NCI-H187 treated with DMSO at 0.1 percent for 48 hours (cell line): ENCODE data around the gene UPK1A.

ENCODE experiments used
- DNase-seq: peaks from one replicate; lab custom pipeline; 2025; lab: John Stamatoyannopoulos, UW

Gene UPK1A

GRCh38 chr19:35693422-35693821, 27.1 kb downstream of the UPK1A start:
- no peak for DNase-seq

GRCh38 chr19:35693835-35694599, 27.7 kb downstream of the UPK1A start:
- DNase-seq, result peak; percentile 74

GRCh38 chr19:35695895-35696422, 29.6 kb downstream of the UPK1A start:
- DNase-seq, result no peak

- DNase-seq, result no peak
Measured at GRCh38 chr19:35696835-35697234, 30.5 kb downstream of the UPK1A start.

GRCh38 chr19:35702223-35703012, 36.1 kb downstream of the UPK1A start:
- DNase-seq, result peak; percentile 93

- DNase-seq, result no peak
Measured at GRCh38 chr19:35703343-35703742, 37.0 kb downstream of the UPK1A start.

- no peak for DNase-seq
Measured at GRCh38 chr19:35704218-35704617, 37.9 kb downstream of the UPK1A start, which contains the start of gene ZBTB32. Gene ZBTB32 (plus strand): TSS chr19:35704558. CDS start chr19:35714627, 10,069 bp downstream.

GRCh38 chr19:35708391-35708790, 42.1 kb downstream of the UPK1A start:
- no peak for DNase-seq

- DNase-seq, result no peak
Measured at GRCh38 chr19:35710784-35711723, 44.7 kb downstream of the UPK1A start.

GRCh38 chr19:35712567-35713505, 46.5 kb downstream of the UPK1A start:
- no peak for DNase-seq

GRCh38 chr19:35713506-35713850, 47.2 kb downstream of the UPK1A start:
- DNase-seq, result no peak

- DNase-seq, result no peak
Measured at GRCh38 chr19:35713904-35714495, 47.7 kb downstream of the UPK1A start.

GRCh38 chr19:35714601-35715354, 48.5 kb downstream of the UPK1A start:
- no peak for DNase-seq

- DNase-seq, result no peak
Measured at GRCh38 chr19:35715355-35715809, 49.1 kb downstream of the UPK1A start.

- no peak for DNase-seq
Measured at GRCh38 chr19:35715981-35716800, 49.9 kb downstream of the UPK1A start.

- peak; percentile 69 for DNase-seq
Measured at GRCh38 chr19:35716801-35717664, 50.7 kb downstream of the UPK1A start.

- DNase-seq, result no peak
Measured at GRCh38 chr19:35717665-35718344, 51.5 kb downstream of the UPK1A start, which contains the start of gene KMT2B. Gene KMT2B (plus strand): TSS chr19:35718003. CDS start chr19:35718019, 16 bp downstream.
